Measurements from ENCODE around the gene CFAP126.
A peak's percentile ranks its signal among the peaks of the same experiment; 100 is the strongest.
"Not testable (repeated sequence)": the region's sequence is repeated elsewhere in the genome, so short reads cannot be mapped to it uniquely, and the experiment has no call there.

Gene CFAP126

GRCh38 chr1:161367684-161368400, at the start of gene CFAP126:
TSS of gene CFAP126 (minus strand) at chr1:161367876. CDS start at chr1:161367868, 8 bp downstream.
- peak; percentile 83 for DNase-seq
- in situ Hi-C loops (cut with MboI; ENCODE audit: low pct_unique_long_range_greater_than_20kb, low sequenced_read_pairs) = no loop called here

- in situ Hi-C loops (cut with MboI; ENCODE audit: low pct_unique_long_range_greater_than_20kb, low sequenced_read_pairs); DNase-seq: not testable (repeated sequence)
Observed at GRCh38 chr1:161413050-161413449, 45.4 kb upstream of the CFAP126 start.

- DNase-seq; in situ Hi-C loops (cut with MboI; ENCODE audit: low pct_unique_long_range_greater_than_20kb, low sequenced_read_pairs): not testable (repeated sequence)
Observed at GRCh38 chr1:161410636-161410970, 42.9 kb upstream of the CFAP126 start.

- DNase-seq; in situ Hi-C loops (cut with MboI; ENCODE audit: low pct_unique_long_range_greater_than_20kb, low sequenced_read_pairs): not testable (repeated sequence)
Observed at GRCh38 chr1:161409848-161410635, 42.4 kb upstream of the CFAP126 start.

GRCh38 chr1:161408429-161409052, 40.9 kb upstream of the CFAP126 start:
- no peak for DNase-seq
- in situ Hi-C loops (cut with MboI; ENCODE audit: low pct_unique_long_range_greater_than_20kb, low sequenced_read_pairs) = no loop called here

- in situ Hi-C loops (cut with MboI; ENCODE audit: low pct_unique_long_range_greater_than_20kb, low sequenced_read_pairs) = no loop called here
- DNase-seq = no peak
Observed at GRCh38 chr1:161407451-161407985, 39.8 kb upstream of the CFAP126 start.

- DNase-seq; in situ Hi-C loops (cut with MboI; ENCODE audit: low pct_unique_long_range_greater_than_20kb, low sequenced_read_pairs): not testable (repeated sequence)
Observed at GRCh38 chr1:161406551-161406950, 38.9 kb upstream of the CFAP126 start.

- no peak for DNase-seq
- in situ Hi-C loops (cut with MboI; ENCODE audit: low pct_unique_long_range_greater_than_20kb, low sequenced_read_pairs) = no loop called here
Observed at GRCh38 chr1:161404051-161404597, 36.4 kb upstream of the CFAP126 start.

GRCh38 chr1:161402446-161402845, 34.8 kb upstream of the CFAP126 start:
- DNase-seq = no peak
- in situ Hi-C loops (cut with MboI; ENCODE audit: low pct_unique_long_range_greater_than_20kb, low sequenced_read_pairs) = no loop called here

GRCh38 chr1:161399257-161399998, 31.8 kb upstream of the CFAP126 start:
- in situ Hi-C loops (cut with MboI; ENCODE audit: low pct_unique_long_range_greater_than_20kb, low sequenced_read_pairs) = loop anchor here (25.0 kb wide), 1 partner anchor 212 kb away; the partner anchor contains the start of genes ADAMTS4 and B4GALT3

GRCh38 chr1:161398900-161399256, 31.2 kb upstream of the CFAP126 start:
- no peak for DNase-seq
- in situ Hi-C loops (cut with MboI; ENCODE audit: low pct_unique_long_range_greater_than_20kb, low sequenced_read_pairs) = loop anchor here (25.0 kb wide), 1 partner anchor 212 kb away; the partner anchor contains the start of genes ADAMTS4 and B4GALT3

More at GRCh38 chr1:161399257-161399998, 31.8 kb upstream of the CFAP126 start:
- DNase-seq = peak; percentile 97

- in situ Hi-C loops (cut with MboI; ENCODE audit: low pct_unique_long_range_greater_than_20kb, low sequenced_read_pairs) = loop anchor here (25.0 kb wide), 1 partner anchor 210 kb away; the partner anchor contains the start of genes ADAMTS4 and B4GALT3
Observed at GRCh38 chr1:161397038-161397437, 29.4 kb upstream of the CFAP126 start.

GRCh38 chr1:161393151-161393550, 25.5 kb upstream of the CFAP126 start:
- no peak for DNase-seq
- in situ Hi-C loops (cut with MboI; ENCODE audit: low pct_unique_long_range_greater_than_20kb, low sequenced_read_pairs) = loop anchor here (25.0 kb wide), 1 partner anchor 206 kb away; the partner anchor contains the start of genes ADAMTS4 and B4GALT3

More at GRCh38 chr1:161397038-161397437, 29.4 kb upstream of the CFAP126 start:
- not testable (repeated sequence) for DNase-seq

GRCh38 chr1:161391611-161392010, 23.9 kb upstream of the CFAP126 start:
- in situ Hi-C loops (cut with MboI; ENCODE audit: low pct_unique_long_range_greater_than_20kb, low sequenced_read_pairs) = loop anchor here (25.0 kb wide), 1 partner anchor 204 kb away; the partner anchor contains the start of genes ADAMTS4 and B4GALT3
- no peak for DNase-seq

- in situ Hi-C loops (cut with MboI; ENCODE audit: low pct_unique_long_range_greater_than_20kb, low sequenced_read_pairs) = loop anchor here (25.0 kb wide), 1 partner anchor 204 kb away; the partner anchor contains the start of genes ADAMTS4 and B4GALT3
- not testable (repeated sequence) for DNase-seq
Observed at GRCh38 chr1:161391136-161391535, 23.5 kb upstream of the CFAP126 start.

GRCh38 chr1:161390559-161390858, 22.8 kb upstream of the CFAP126 start:
- in situ Hi-C loops (cut with MboI; ENCODE audit: low pct_unique_long_range_greater_than_20kb, low sequenced_read_pairs) = loop anchor here (25.0 kb wide), 1 partner anchor 203 kb away; the partner anchor contains the start of genes ADAMTS4 and B4GALT3
- DNase-seq = no peak

GRCh38 chr1:161389691-161390558, 22.2 kb upstream of the CFAP126 start:
- DNase-seq = peak; percentile 84
- in situ Hi-C loops (cut with MboI; ENCODE audit: low pct_unique_long_range_greater_than_20kb, low sequenced_read_pairs) = loop anchor here (25.0 kb wide), 1 partner anchor 203 kb away; the partner anchor contains the start of genes ADAMTS4 and B4GALT3
